ENCODE results near the gene SELENOI.

SELENOI gene

DNA sequence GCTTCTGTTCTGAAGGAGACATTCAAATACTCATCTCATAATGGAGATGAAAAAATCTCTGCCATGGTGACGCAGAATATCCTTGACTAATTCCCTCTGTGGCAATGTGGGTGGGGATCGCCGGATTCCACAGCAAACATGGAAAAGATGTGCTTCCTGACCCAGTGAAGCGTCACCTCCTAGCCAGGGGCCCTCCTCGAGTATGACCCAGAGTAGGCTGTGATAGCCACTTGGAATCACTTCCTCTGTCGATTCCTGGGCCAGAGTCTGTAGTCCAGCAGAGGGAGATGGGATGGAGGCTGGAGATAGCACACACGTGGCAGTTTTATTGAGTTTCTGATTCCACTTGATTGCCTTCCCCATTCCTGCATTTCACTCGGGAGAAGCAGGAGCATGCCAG lies 92.6 kb downstream of the SELENOI start:
- DNase-seq (ENCODE audit: extremely low spot score), result no peak
- POLR2A ChIA-PET, result no interaction called here
- TF ChIP-seq CTCF (IDR thresholded peaks at IDR 0.05; ENCODE audit: control extremely low read depth, extremely low read depth, low read depth, missing control alignments), result no peak
- CTCF ChIA-PET, result no interaction called here

- CTCF ChIA-PET, result no interaction called here
- POLR2A ChIA-PET, result no interaction called here
- no peak for TF ChIP-seq CTCF (IDR thresholded peaks at IDR 0.05; ENCODE audit: control extremely low read depth, extremely low read depth, low read depth, missing control alignments)
- DNase-seq (ENCODE audit: extremely low spot score), result no peak
These were observed 93.0 kb downstream of the SELENOI start for GRCh38 chr2:26438926-26439325.

DNA sequence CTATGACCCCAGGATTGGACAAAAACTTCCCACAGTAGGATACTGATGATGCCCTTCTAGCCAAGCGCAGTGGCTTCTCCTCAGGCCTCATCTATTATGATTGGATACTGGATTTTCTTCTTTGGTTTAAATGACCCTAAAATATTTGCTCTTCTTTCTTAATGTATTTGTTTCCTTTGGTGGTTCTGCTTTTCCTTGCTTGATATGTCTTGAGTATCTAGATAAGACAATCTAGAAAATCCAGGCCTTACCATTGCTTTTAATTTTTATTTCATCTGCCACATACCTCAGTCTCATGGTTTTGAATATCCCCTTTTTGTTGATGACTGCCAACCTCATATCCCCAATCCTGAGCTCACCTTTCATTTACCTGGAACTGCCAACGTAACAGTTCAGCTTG lies 96.4 kb downstream of the SELENOI start:
- CTCF ChIA-PET, result interaction anchor here (1.1 kb wide), 2 partner anchors 8 to 11 kb away, joined by 3 to 4 read pairs; no protein-coding TSS in a partner anchor

GRCh38 chr2:26442707-26443106 lies 96.8 kb downstream of the SELENOI start:
- ChIA-PET POLR2A (no interaction called here), CTCF (interaction anchor here (1.1 kb wide), 2 partner anchors 8 to 11 kb away, joined by 3 to 4 read pairs; no protein-coding TSS in a partner anchor)
- no peak for DNase-seq (ENCODE audit: extremely low spot score)
- no peak for TF ChIP-seq CTCF (IDR thresholded peaks at IDR 0.05; ENCODE audit: control extremely low read depth, extremely low read depth, low read depth, missing control alignments)

More for the DNA sequence above, 96.4 kb downstream of the SELENOI start:
- no peak for TF ChIP-seq CTCF (IDR thresholded peaks at IDR 0.05; ENCODE audit: control extremely low read depth, extremely low read depth, low read depth, missing control alignments)
- POLR2A ChIA-PET, result no interaction called here
- no peak for DNase-seq (ENCODE audit: extremely low spot score)

DNA sequence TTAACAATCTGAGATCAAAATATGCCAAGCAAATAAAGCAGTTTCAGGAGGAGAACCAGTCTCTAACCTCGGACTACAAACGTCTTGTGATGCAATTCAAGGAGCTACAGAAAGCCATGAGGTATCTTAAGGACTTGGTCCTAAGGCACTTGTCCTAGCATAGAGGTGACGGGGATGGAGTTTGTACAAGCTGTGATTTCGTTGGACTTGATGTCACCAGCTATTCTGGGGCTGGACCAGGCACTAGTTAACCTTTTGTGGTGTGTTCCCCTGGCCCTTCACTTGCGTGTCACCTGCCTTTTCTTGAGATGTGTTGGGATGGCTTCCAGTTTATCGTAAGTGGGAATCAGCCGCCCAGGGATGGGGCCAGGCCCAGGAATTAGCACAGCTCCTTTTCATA lies 98.3 kb downstream of the SELENOI start:
- POLR2A ChIA-PET, result no interaction called here
- no peak for DNase-seq (ENCODE audit: extremely low spot score)
- CTCF ChIA-PET, result interaction anchor here (0.8 to 1.1 kb wide), 2 partner anchors 7 to 15 kb away, joined by 3 read pairs; no protein-coding TSS in a partner anchor
- no peak for TF ChIP-seq CTCF (IDR thresholded peaks at IDR 0.05; ENCODE audit: control extremely low read depth, extremely low read depth, low read depth, missing control alignments)

Measured in GM10248 (cell line).